Measurements from ENCODE around the gene TMEM151B.

TMEM151B gene

DNA sequence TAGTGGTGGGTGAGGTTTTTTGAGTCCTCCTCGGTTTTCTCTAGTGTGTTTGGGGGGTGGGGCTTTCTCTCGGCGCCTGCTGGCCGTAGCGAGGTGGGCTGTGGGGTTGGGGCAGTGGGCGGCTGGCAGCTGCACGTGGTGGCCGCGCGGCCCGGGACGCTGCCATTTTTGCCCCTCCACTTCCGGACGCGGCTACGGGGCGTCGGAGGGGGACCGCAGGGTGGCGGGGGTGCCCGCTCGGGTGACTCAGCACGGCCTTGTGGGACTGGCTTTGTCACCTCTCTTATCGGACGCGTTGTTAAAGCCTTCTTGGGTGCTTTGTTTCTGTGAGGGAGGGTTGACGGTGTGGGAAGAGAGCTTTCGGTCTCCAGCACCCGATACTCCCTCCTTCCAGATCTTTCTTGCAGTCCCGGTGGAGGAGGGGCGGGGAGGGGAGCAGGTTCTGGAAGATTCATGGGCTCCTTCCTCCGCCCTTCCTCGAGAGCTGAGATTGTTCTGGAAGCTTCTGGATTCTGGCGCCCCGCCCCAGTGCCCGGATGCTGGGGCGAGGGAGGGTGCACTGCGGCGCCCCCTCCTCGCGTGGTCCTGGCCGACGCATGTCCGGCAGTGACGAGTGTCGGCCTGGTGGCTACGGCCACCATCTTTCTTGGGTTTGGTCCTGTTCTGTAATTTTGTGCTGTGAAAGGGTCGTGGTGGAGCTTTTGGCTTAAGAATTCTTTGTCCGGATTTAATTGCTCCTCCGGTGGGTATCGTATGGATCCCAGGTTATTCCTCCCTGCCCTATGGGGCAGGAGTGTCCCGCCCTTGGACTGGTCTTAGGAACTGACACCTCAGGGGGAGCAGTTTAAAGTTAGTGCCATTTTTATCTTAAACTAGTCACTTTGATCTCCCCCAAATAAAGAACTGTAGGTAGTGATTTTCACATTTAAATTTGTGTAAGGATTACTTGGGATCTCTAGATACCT is 22.6 kb upstream of the TMEM151B start:
- in situ Hi-C loops (cut with HindIII; ENCODE audit: low sequenced_read_pairs) = no loop called here
- TF ChIP-seq, protein P1, sequence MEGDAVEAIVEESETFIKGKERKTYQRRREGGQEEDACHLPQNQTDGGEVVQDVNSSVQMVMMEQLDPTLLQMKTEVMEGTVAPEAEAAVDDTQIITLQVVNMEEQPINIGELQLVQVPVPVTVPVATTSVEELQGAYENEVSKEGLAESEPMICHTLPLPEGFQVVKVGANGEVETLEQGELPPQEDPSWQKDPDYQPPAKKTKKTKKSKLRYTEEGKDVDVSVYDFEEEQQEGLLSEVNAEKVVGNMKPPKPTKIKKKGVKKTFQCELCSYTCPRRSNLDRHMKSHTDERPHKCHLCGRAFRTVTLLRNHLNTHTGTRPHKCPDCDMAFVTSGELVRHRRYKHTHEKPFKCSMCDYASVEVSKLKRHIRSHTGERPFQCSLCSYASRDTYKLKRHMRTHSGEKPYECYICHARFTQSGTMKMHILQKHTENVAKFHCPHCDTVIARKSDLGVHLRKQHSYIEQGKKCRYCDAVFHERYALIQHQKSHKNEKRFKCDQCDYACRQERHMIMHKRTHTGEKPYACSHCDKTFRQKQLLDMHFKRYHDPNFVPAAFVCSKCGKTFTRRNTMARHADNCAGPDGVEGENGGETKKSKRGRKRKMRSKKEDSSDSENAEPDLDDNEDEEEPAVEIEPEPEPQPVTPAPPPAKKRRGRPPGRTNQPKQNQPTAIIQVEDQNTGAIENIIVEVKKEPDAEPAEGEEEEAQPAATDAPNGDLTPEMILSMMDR (IDR thresholded peaks at IDR 0.05; ENCODE audit: low read depth, low read length, missing control alignments) = no peak
- H3K4me3 ChIP-seq (ENCODE audit: low read depth, low read length) = peak overlapping the region; percentile 98
- DNase-seq (ENCODE audit: low read depth) = no peak

DNA sequence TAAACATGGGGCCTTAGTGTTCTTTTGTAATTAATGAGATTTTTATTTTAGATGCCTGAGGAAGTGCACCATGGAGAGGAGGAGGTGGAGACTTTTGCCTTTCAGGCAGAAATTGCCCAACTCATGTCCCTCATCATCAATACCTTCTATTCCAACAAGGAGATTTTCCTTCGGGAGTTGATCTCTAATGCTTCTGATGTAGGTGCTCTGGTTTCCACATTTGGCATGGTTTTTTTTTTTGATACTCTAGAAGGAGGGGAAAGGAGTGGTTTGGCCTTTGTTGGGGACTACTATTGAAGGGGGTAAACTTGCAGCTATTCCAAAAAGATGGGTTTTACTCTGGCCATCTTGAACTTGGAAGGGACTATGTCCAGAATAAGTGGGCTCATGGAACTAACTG is 21.7 kb upstream of the TMEM151B start:
- H3K4me3 ChIP-seq (ENCODE audit: low read depth, low read length) = peak overlapping the region; percentile 98
- DNase-seq (ENCODE audit: low read depth) = no peak
- TF ChIP-seq, protein P1 (IDR thresholded peaks at IDR 0.05; ENCODE audit: low read depth, low read length, missing control alignments) = no peak
- in situ Hi-C loops (cut with HindIII; ENCODE audit: low sequenced_read_pairs) = no loop called here

DNA sequence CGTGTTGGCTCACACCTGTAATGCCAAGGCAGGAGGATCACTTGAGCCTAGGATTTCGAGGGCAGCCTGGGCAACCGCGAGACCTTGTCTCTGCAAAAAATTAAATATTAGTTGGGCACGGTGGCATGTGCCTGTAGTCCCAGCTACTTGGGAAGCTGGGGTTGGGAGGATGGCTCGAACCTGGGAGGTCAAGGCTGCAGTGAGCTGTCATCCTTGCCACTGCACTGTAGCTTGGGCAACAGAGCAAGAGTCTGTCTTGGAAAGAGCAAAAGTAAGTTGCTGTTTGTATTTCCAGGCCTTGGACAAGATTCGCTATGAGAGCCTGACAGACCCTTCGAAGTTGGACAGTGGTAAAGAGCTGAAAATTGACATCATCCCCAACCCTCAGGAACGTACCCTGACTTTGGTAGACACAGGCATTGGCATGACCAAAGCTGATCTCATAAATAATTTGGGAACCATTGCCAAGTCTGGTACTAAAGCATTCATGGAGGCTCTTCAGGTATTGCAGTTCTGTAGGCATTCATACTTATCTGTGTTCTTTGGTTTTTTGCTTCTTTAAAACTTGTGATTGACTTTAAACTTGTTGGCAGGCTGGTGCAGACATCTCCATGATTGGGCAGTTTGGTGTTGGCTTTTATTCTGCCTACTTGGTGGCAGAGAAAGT is 21.0 kb upstream of the TMEM151B start:
- H3K4me3 ChIP-seq (ENCODE audit: low read depth, low read length) = peak overlapping the region; percentile 98
- DNase-seq (ENCODE audit: low read depth) = no peak
- TF ChIP-seq, protein P1 (IDR thresholded peaks at IDR 0.05; ENCODE audit: low read depth, low read length, missing control alignments) = no peak
- in situ Hi-C loops (cut with HindIII; ENCODE audit: low sequenced_read_pairs) = no loop called here

DNA sequence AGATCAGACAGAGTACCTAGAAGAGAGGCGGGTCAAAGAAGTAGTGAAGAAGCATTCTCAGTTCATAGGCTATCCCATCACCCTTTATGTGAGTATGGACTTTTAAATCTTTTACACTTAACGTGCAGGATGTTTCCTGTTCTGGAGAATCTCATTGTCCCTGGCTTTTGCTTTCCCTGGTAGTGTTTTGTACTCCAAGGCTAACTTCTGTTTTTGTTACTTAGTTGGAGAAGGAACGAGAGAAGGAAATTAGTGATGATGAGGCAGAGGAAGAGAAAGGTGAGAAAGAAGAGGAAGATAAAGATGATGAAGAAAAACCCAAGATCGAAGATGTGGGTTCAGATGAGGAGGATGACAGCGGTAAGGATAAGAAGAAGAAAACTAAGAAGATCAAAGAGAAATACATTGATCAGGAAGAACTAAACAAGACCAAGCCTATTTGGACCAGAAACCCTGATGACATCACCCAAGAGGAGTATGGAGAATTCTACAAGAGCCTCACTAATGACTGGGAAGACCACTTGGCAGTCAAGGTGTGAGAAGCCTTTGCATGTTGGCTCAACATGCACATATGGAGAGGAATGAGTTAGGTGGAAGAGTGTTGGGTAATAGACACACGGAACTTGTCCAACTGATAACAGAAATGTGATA is 20.1 kb upstream of the TMEM151B start:
- TF ChIP-seq, protein P1 (IDR thresholded peaks at IDR 0.05; ENCODE audit: low read depth, low read length, missing control alignments) = no peak

DNA sequence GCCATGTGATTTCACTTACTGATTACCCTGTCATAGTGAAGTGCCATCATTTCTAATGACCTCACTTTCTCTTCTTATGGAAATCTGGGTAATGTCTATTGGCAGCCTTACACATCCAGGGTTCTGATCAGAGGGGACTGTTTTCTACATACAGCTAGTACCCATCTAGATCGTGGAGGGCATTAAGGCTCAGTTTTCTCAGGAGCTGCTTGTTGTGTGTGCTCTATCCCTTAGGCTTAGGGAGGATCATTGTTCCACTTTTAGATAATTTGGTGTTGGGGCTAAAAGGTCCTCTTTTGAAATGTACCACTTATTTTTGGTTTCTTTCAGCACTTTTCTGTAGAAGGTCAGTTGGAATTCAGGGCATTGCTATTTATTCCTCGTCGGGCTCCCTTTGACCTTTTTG is 19.5 kb upstream of the TMEM151B start:
- no peak for DNase-seq (ENCODE audit: low read depth)
- in situ Hi-C loops (cut with HindIII; ENCODE audit: low sequenced_read_pairs) = no loop called here
- TF ChIP-seq, protein P1 (IDR thresholded peaks at IDR 0.05; ENCODE audit: low read depth, low read length, missing control alignments) = no peak
- no peak overlapping the region for H3K4me3 ChIP-seq (ENCODE audit: low read depth, low read length)

More for the DNA sequence above, 20.1 kb upstream of the TMEM151B start:
- no peak overlapping the region for H3K4me3 ChIP-seq (ENCODE audit: low read depth, low read length)
- in situ Hi-C loops (cut with HindIII; ENCODE audit: low sequenced_read_pairs) = no loop called here
- DNase-seq (ENCODE audit: low read depth) = no peak
